NCI-H774 (cell line): Measurements from ENCODE around the gene NKD1.

Experiments
- DNase-seq: peaks from one replicate; lab custom pipeline; 2025; lab: John Stamatoyannopoulos, UW

The NKD1 gene

DNA sequence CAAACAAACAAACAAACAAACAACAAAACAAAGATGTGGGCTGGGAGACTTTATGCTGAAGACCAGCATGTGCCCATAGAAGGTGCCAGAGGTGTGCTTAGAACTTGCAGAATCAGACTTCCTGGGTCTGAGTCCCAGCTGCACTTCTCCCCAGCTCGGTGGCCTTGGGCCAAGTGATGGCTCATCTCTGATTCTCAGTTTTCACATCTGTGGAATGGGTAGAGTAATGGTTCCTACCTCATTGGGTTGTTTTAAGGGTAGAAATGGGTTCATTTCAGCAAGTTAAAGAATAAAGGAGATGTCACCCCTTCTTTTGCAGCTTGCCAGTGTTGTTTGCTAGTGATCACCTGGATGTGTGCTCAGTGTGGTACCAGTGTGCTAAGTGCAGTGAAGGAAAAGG is 10.7 kb downstream of the NKD1 start:
- no peak for DNase-seq

DNA sequence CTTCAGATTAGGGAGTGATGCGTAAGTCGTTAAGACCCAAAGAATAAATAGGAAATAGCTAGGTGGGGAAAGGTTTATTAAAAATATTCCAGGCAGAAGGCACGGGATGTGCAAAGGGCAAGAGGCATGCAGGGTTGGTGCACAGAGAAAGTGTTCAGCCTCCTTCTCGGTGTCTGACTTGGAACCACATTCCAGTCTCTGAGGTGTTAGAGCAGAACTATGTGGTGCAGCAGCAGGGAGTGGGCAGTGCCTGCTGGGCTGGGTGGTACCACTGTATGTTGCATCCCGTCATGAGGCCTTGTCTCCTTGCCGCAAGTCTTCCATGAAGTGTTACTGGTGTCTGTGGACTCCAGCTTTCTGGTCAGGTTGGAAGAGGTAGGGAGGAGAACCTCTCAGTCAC is 11.1 kb downstream of the NKD1 start:
- no peak for DNase-seq

DNA sequence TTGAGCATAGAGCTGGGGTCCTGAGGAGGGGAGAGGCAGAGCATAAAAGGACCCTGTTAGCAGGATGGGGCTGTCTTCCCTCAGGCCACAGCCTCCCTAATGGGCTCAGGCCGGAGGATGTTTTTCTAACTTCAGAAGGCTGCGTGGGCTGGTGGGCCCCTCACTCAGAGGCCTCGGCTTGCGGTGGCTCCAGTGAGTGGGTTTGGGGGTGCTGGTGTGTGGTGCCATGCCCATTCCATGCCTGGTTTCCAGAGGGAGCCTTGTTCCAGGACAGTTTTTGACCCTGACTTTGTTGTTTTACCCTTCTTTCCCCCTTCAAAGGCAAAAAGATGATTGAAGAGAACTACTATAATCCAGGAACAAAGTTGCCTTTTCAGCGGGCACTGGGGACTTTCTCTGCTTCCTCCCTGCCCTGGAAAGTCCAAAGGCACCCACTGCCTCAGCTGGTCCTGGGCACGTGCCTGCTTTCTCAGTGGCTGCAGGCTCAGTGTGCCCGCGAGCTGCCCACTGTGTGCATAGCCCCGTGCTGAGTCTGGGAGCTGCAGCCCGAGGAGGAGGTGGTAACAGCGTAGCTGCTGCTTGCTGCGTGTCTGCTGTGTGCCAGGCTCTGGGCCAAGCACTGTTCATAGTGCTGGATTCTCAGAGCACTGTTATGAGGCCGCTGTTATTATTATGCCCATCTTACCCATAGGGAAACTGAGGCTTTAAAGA is 11.8 kb downstream of the NKD1 start:
- no peak for DNase-seq

DNA sequence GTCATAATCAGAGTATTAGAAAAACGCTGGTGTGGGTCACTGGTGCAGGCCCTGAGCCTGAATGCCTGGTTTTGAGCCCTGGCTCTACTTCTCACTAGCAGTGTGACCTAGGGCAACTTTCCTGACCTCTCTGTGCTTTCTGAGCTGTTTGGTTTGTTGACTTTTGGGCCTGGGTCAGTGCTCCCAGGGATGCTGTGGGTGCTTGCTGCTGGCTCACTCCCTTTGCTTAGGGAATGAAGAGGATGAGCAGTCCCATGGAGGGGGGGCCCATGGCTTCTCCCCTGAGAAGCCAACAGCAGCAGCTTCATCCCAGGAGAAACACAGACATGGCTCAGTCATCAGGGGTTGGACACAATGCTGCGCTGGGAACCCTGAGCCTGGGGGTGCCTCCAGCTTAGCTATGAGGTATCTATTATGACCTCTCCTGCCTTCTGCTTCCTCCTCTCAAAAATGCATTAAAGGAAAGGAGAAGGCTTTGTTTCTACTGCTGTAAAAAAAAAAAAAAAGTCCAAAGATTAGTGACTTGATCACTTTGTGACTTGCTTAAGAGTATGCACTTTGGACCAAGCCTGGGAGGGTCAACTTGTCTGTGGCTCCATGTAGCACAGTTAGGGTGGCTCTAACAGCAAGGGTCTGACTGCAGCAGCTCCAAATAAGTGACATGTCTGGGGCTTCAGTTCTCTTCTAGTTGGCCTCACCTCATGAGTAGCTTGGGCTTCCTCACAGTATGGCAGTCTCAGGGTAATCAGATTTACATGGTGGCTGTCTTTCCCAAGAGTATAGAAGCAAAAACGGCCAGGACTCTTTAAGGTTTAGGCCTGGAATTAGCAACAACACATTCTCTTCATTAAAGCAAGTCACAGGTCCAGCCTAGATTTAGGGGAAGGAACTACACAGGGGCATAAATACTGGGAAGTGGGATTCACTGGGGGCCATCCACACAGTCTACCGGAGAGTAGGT is 13.0 kb downstream of the NKD1 start:
- no peak for DNase-seq

DNA sequence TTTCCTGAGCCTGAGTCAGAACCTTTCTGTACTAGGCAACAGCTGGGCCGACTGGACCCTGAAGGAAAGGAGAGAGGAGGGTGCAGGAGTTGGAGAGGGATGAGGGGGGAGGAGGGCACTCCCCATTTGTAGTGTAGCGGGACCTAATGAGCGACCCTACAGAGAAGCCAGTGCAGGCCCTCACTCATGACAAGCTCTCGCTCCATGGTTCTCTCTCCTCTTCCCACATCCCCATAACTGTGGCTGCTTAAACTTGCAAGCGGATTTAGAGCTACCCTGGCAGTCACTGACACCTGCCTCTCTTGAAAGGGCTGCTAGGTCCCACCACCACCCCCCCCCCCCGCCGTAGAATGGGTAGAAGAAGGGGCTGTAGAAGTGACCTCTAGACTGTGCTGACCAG is 14.5 kb downstream of the NKD1 start:
- no peak for DNase-seq

DNA sequence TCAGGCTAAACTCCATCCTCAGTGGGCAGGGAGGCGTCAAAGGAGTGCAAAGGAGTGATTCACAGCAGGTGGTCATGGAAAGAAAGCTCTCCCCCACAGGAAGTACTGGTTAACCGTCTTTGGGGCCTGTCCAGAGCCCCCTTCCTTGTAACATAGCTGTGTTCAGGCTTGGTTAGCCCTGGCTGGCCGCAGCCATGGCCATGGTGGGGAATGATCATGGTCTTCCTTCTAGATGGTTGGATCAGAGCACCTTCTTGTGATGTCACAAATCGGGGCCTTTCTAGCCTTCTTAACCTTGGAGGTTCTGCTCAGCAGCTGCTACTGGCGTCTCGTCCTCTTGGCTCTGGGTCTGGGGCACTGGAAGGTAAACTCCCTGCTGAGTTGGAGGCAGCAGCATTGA is 15.8 kb downstream of the NKD1 start:
- no peak for DNase-seq

DNA sequence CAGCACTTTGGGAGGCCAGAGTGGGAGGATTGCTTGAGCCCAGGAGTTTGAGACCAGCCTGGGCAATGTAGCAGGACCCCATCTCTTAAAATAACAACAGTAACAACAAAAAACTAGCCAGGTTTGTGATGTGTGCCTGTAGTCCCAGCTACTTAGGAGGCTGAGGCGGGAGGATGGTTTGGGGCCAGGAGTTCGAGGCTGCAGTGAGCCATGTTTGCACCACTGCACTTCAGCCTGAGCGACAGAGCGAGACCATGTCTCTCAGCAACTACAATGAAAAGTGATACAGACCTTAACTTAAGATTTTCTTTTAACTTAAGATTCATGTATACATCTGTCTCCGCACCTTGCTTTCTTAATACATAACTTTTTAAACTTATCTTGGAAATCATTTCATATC is 17.2 kb downstream of the NKD1 start:
- DNase-seq, result no peak

DNA sequence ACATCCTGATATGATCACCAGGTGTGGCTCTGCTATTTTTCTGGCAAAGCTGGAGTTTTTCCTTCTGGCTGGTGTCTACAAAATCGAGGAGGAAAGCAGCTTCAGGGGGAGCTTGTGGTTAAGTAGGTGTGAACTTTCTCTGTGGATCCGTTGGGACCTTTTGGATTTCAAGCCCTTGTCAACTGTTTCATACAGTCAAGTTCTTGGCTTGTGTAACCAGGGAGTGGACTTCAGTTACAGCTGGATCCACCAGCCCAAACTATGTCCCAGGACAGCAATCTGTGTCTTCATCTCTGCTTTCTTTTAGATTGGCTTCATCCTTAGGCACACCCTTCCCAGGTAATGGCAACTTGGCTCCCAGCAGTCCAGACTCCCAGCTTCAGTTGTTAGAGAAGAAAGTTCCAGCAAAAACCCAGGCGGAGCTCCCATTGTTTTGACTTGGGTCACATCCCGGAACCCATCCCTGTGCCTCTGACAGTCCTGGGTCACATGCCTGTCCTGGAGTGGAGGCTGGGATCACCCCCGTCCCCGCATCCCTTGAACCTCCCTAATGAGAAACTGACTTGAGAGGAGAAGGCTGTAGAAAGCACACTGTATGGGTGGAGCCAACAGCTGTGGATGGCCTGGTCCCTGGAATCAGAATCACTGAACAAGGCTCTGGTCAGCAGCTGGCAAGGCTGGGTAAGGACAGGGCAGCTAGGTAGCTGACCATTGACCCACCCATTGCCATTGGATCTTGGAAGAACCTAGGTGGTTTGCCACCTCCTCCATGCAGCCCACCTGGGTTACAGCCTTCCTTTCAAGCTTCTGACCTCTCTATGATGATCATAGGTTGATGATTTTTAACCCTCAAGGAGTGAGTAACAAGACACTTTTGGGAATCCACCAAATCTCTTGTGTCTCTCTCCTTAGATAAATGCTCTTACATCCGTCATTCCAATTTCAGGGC is 18.1 kb downstream of the NKD1 start:
- no peak for DNase-seq

DNA sequence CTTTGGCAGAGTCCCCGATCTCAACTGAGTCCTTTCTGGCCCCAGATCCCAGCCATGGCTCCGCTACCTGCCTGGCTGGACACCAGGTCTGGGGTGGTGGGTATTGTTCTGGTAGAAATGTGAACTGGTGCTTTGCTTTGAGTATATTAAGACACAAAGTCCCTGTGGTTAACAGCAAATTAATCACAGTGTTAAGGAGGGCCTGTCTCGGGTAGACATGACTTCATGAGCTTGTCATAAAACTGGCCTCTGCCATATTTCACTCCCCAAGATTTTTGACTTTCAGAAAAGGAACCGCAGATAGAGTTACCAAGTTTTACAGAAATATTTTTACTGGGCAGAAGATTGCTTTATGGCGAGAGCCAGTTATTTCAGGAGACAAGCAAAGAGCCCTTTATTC is 19.5 kb downstream of the NKD1 start:
- DNase-seq, result no peak

DNA sequence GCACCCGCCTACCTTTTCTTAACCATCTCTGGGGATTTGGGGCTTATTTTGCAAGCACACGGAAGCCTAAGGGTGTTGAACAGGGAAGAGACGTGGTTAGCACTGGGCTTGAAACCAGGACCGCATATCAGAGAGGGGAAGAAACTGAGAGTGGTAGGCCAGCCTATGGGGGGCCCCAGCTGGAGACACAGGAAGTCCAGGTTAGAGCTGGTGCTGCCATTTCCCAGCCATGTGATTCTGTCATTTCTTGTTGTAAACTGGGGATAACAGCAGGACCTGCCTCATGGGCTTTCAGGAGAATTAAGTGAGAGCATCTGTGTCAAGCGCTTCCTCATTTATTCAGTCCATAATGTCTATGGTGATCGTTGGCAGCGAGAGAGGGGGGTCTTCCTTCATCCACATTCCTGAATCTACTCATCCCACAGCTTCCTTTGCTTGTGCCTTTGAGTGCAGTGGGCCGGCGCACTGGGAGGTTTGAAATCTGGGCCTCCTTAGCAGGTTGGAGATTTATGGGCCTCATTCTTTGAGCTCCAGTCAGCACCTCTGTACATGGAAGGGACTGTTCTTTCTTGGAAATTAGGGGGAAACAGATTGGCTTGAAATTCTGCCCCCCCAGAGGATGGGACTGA is 20.1 kb downstream of the NKD1 start:
- DNase-seq, result no peak

DNA sequence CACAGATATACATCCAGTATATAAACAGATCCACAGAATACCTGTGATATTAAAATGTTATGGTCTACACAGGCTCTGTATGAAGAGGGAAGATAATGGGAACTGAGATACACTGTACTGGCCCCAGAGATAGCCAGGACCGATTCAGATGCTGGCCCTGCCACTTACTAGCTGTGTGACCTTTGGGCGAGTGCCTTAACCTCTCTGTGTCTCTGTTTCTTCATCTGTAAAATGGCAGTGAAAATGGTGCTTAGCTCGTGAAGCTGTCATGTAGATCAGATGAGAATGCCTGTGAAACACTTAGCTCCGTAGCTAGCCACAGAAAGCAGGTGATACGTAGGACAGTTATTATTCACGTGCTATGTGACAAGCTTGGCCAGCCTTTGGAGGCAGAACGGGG is 22.2 kb downstream of the NKD1 start:
- DNase-seq, result no peak

DNA sequence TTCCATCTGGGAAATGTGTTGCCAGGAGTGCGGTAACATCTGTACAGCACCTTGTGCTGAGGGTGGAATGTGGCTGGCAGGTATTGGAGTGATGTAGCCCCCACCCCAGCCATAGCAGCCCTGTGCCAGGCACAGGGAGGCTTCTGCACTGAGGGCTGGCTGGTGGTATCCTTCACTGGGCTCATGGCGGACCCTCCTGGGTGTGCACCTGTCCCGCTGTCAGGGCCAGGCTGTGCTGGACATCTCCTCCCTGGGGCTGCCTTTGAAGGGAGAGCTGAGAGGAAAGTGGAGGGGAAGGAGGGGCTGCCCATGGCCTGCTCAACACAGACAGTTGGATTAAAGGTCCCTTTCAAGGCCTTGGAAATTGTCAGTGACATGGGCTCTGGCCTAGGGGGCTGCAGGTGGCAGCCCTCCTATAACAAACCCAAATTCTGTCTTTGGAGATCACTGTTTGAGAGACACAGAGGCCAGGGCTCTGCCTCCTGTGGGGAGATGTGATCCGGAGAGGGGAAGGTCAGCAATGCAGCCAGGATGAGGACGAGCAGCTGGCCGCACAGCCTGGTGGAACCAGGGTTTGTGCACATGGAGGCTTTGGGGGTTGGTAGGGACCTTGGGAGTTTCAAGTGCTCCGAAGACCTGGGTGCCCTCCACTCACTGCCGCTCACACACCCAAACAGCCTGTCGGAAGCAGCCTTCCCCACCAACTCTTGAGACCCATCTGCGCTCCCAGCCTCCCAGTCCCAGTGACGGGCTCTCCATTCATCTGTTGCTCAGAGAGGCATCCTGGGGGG is 22.8 kb downstream of the NKD1 start:
- no peak for DNase-seq

DNA sequence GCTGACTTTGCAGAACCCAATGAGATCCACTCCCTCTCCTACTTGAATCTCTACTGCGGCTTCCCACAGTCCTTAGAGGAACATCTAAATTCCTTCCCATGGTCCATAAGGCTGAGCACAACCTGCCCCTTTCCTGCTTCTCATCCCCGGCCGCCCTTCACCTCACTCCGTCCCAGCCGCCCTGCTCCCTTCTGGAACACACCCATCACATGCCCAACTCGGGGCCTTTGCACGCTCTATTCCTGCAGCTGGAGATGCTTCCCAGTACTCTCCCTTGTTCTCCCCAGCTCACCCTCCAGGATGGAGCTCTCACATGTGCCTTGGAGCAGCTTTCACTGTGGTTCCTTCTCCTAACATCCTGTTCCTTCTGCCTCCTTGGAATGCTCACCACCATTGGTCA is 23.6 kb downstream of the NKD1 start:
- no peak for DNase-seq

DNA sequence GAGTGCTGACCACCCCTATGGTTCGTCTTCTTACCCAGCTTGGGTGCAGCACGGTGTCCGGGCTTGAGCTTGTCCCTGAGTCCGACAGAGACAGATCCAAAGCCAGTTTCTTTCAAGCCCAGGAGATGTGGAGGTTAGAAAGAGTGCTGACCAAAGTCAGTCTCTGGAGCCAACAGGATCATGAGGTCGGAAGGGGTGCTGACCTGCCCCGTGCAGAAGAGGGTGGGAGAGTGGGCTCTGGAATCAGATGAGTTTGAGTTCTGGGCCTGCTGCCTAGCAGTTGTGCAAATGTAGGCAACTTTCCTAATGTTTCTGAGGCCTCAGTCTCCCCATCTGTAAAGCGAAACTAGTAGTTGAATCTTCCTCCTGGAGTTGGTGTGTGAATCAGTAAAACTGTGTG is 24.5 kb downstream of the NKD1 start:
- DNase-seq, result no peak

DNA sequence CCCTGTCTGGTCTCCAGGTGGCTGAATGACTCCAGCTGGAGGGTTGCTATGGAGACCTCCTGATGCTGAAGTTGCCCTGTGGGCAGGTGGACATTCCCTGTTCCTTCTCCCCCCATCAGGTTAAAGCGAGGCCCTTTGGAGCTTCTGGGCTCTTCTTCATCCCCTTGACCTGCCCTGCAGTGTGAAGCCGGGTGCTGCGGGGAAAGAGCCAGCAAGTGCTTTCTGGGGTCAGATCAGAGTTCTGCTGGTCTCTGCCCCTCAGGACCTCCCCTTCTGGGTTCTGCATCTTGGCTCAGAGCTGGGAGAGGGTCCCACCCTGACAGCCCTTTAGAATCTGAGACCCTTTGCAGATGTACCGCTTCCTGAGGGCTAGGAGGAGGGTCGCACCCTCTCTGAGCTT is 25.1 kb downstream of the NKD1 start:
- DNase-seq, result no peak

DNA sequence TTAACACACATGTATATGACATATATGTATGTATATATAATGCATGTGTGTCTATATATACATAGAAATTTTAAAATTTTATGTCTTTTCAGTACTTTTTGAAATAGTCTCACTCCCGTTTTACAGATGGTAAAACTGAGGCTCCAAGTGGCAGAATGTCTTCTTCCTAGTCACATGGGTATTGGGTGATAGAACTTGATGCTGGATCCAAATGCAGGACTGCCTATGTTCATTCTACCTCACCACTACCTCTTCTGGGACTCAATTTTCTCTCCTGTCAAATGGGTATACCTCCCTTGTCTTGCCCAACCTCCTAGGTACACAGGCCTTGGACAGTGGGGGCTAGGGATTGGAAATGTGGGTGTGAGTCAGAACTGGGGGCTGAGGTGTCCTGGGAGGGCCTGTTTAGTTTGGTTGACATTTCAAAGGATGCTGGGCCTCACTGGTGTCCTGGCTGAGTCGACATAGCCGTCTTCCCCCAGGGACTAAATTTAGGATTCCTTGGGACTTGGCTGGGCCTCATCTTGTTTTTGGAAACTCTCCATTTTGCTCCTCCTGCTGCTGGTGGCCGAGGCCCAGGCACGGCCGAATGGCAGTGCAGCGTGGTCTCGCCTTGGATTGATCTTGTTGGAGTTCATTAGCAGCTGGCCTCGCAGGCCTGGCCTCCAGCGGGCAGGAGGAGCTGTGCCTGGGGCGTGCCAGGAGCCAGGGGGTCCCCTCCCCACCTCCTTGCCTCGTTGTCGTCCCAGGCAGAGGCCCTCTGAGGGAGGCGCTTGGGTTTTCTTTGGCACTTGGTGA is 25.9 kb downstream of the NKD1 start:
- no peak for DNase-seq

DNA sequence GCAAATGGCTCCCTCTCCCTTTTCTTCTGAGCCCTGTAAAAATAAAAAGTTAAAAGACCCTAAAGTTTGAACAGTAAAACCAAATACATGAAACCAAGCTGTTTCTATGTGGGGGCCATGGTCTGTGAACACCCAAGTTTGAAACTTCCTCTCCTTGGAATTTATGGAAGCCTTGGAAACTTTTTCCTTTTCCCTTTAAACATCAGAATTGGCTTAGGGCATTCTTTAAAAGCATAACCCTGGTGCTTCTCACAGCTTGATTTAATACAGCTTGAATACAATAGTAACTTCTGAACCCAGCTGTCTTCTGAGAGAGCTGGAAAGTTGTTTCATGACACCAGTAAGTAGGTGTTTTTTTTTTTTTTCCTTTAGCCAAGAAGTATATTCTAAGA is 26.5 kb downstream of the NKD1 start:
- DNase-seq, result no peak

DNA sequence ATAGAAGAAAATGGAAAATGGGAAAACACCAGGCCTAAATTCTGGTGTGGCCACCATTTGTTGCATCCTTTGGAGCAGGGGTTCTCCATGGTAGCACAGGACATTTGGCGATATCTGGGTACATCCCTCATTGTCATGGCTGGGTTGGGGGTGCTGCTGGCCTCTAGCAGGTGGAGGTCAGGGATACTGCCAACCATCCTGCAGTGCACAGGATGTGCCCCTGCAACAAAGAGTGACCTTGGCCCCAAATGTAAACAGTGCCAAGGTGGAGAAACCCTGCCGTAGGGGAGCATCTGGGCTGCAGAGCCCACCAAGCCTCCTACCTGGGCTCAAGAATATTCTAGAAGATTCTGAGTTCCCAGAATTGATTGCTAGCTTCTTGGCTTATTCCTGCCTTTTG is 27.5 kb downstream of the NKD1 start:
- no peak for DNase-seq

DNA sequence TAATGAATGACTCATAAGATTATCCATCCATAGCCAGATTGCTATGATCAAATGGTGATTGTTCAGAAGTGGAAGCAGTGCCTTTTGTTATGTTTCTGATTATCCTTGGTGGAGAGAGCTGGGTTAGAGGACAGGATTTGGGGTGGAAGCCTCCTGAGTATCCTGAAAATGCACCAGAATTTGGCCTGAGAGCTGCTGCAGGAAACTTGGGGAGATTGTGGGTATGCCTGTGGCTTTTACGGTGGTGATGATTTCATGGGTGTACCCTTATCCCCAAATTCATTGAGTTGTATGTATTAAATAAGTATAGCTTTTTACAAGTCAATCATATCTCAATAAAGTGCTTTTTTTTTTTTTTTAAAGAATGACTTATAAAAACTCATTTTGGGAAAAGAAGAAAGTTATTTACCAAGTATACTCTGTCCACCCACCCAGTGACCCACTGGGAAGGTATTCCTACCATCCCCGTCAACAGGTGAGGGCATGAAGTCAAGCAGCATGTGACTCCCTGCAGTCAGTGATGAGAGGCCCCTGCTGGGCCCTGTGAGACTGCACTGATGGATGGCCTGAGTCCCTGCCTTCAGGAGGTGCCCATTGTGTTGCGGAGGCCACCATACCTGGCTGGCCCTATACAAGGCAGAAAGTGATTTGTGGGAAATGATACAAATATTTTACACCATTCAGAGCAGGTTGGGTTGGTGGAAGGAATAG is 28.4 kb downstream of the NKD1 start:
- no peak for DNase-seq

DNA sequence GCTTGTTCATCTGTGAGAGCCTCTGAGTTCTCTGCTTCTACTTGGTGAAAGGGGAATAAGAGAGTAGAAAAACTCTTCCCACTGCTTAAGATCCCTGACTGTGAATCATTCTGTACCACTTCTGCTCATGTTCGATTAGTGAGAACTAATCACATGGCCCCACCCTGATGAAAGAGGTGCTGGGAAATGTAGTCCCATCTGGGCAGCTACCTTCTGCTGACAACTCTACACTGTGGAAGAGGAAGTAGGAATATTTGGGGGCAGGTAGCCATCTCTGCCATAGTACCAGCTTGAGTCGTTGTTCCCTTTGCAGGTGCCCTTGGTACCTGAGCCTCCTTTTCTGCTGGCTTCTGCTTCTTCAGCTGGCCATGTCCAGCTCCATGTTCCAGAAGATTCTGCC is 29.9 kb downstream of the NKD1 start:
- DNase-seq, result no peak
